ENCODE measurements around the gene ALDH1L2. TPM values are rescaled to one million over a fixed set of nuclear protein-coding genes. Genes with fewer than 3 reads are reported as not detected.

The ALDH1L2 gene
- total and polyA plus RNA-seq, 9 of the 15 experiments (the other 6 are each of a cell fraction or from before 2014, with no cell fraction given): 1.1 to 9.9 (median 3.8) TPM

- TF ChIP-seq BRF2 (IDR thresholded peaks at IDR 0.05; ENCODE audit: borderline replicate concordance, insufficient read depth, insufficient read length): no peak
- TF ChIP-seq NFRKB (IDR thresholded peaks at IDR 0.05; ENCODE audit: low read depth): no peak
- TF ChIP-seq MAFG (tag; conservative IDR thresholded peaks at IDR 0.05): no peak
- TF ChIP-seq MCM3 (IDR thresholded peaks at IDR 0.05): no peak
- no peak for TF ChIP-seq SMC3 (conservative IDR thresholded peaks at IDR 0.05; ENCODE audit: insufficient read depth, low read depth, low read length)
- TF ChIP-seq RCOR1 (IDR thresholded peaks at IDR 0.05; ENCODE audit: borderline replicate concordance in 1 of 2, low read depth in 2 of 2, low read length in 2 of 2): peak in 1 of 2 experiments; percentile 31; a peak in 1 of 4 replicates
- TF ChIP-seq, protein P1, sequence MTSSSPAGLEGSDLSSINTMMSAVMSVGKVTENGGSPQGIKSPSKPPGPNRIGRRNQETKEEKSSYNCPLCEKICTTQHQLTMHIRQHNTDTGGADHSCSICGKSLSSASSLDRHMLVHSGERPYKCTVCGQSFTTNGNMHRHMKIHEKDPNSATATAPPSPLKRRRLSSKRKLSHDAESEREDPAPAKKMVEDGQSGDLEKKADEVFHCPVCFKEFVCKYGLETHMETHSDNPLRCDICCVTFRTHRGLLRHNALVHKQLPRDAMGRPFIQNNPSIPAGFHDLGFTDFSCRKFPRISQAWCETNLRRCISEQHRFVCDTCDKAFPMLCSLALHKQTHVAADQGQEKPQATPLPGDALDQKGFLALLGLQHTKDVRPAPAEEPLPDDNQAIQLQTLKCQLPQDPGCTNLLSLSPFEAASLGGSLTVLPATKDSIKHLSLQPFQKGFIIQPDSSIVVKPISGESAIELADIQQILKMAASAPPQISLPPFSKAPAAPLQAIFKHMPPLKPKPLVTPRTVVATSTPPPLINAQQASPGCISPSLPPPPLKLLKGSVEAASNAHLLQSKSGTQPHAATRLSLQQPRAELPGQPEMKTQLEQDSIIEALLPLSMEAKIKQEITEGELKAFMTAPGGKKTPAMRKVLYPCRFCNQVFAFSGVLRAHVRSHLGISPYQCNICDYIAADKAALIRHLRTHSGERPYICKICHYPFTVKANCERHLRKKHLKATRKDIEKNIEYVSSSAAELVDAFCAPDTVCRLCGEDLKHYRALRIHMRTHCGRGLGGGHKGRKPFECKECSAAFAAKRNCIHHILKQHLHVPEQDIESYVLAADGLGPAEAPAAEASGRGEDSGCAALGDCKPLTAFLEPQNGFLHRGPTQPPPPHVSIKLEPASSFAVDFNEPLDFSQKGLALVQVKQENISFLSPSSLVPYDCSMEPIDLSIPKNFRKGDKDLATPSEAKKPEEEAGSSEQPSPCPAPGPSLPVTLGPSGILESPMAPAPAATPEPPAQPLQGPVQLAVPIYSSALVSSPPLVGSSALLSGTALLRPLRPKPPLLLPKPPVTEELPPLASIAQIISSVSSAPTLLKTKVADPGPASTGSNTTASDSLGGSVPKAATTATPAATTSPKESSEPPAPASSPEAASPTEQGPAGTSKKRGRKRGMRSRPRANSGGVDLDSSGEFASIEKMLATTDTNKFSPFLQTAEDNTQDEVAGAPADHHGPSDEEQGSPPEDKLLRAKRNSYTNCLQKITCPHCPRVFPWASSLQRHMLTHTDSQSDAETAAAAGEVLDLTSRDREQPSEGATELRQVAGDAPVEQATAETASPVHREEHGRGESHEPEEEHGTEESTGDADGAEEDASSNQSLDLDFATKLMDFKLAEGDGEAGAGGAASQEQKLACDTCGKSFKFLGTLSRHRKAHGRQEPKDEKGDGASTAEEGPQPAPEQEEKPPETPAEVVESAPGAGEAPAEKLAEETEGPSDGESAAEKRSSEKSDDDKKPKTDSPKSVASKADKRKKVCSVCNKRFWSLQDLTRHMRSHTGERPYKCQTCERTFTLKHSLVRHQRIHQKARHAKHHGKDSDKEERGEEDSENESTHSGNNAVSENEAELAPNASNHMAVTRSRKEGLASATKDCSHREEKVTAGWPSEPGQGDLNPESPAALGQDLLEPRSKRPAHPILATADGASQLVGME (CRISPR knock-in tag; IDR thresholded peaks at IDR 0.05): peak; percentile 81; the same call in 1 of the 2 replicates
- no peak for TF ChIP-seq TGIF2 (CRISPR knock-in tag; IDR thresholded peaks at IDR 0.05)
- TF ChIP-seq HLTF (IDR thresholded peaks at IDR 0.05): no peak
- TF ChIP-seq CBX5 (IDR thresholded peaks at IDR 0.05; ENCODE audit: borderline replicate concordance, low read depth): no peak
- no peak for TF ChIP-seq ZNF143 (CRISPR knock-in tag; IDR thresholded peaks at IDR 0.05)
- no peak for TF ChIP-seq EWSR1 (IDR thresholded peaks at IDR 0.05; ENCODE audit: borderline replicate concordance, low read depth, partially characterized antibody)
- no peak for TF ChIP-seq NR1H2 (CRISPR knock-in tag; IDR thresholded peaks at IDR 0.05)
- no peak for TF ChIP-seq BRD4 (IDR thresholded peaks at IDR 0.05)
- TF ChIP-seq POLR2B (IDR thresholded peaks at IDR 0.05; ENCODE audit: low read depth, partially characterized antibody): peak; percentile 79
- TF ChIP-seq NCOA2 (IDR thresholded peaks at IDR 0.05; ENCODE audit: partially characterized antibody in 2 of 2): no peak
- peak; percentile 74; the same call in 1 of the 2 replicates for TF ChIP-seq ZNF511 (CRISPR knock-in tag; IDR thresholded peaks at IDR 0.05)
- TF ChIP-seq GTF2B (IDR thresholded peaks at IDR 0.05; ENCODE audit: extremely low read depth, insufficient read length): no peak
- no peak for TF ChIP-seq ZNF23 (CRISPR knock-in tag; IDR thresholded peaks at IDR 0.05)
- no peak for TF ChIP-seq ZNF75A (CRISPR knock-in tag; IDR thresholded peaks at IDR 0.05)
These were observed 98.0 kb downstream of the ALDH1L2 start, which contains the start of gene NOPCHAP1 (continued) for GRCh38 chr12:104986022-104986941.

Data from K562 (cell line).